PC-3 (cell line): ENCODE measurements around the gene OXSR1.

Experiments
- EZH2 ChIP-seq: fragments of 300-600 bp; sonication (generic); IDR thresholded peaks from one replicate; pipeline ENCODE4 v1.6.1; 2017; ENCODE audit warnings: antibody characterized with exemption, mild to moderate bottlenecking, low read length; ENCODE audit not compliant: unreplicated experiment
- EZH2phosphoT487 ChIP-seq: fragments of 300-600 bp; sonication (generic); IDR thresholded peaks from 2 replicates; pipeline ENCODE4 v1.6.1; 2018; ENCODE audit warnings: mild to moderate bottlenecking, antibody characterized with exemption, low read length, borderline replicate concordance
- TF ChIP-seq, protein P1 (sequence below): fragments of 300-600 bp; sonication (generic); conservative IDR thresholded peaks from 2 replicates; pipeline ENCODE4 v1.5.1; 2017; ENCODE audit warnings: antibody characterized with exemption, low read depth, mild to moderate bottlenecking, low read length

DNA sequence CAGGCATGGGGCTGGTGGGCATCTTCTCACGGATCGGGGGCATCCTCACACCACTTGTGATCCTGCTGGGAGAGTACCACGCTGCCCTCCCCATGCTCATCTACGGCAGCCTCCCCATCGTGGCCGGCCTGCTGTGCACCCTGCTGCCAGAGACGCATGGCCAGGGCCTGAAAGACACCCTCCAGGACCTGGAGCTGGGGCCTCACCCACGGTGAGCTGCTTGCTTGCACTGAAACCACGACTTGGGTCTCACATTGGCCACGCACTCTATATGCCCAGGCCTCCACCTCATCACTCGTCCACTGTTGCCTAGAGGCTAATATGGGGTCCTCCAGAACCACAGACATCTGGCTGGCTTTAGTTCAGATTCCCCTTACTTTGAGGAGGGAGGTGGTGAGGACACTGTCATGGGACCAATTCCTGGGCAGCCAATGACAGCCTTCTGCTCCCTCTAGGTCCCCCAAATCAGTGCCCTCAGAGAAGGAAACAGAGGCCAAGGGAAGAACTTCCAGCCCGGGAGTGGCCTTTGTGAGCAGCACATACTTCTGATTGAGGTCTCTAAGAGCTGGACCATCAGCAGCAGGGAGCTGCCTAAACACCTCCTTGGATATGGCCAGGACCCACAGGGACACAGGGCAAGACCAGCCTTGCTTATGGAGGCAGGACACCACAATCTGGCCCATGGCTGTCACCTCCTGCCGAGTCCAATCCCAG lies 111.7 kb downstream of the OXSR1 start:
- TF ChIP-seq EZH2 (no peak), EZH2phosphoT487 (no peak)
- TF ChIP-seq, protein P1, sequence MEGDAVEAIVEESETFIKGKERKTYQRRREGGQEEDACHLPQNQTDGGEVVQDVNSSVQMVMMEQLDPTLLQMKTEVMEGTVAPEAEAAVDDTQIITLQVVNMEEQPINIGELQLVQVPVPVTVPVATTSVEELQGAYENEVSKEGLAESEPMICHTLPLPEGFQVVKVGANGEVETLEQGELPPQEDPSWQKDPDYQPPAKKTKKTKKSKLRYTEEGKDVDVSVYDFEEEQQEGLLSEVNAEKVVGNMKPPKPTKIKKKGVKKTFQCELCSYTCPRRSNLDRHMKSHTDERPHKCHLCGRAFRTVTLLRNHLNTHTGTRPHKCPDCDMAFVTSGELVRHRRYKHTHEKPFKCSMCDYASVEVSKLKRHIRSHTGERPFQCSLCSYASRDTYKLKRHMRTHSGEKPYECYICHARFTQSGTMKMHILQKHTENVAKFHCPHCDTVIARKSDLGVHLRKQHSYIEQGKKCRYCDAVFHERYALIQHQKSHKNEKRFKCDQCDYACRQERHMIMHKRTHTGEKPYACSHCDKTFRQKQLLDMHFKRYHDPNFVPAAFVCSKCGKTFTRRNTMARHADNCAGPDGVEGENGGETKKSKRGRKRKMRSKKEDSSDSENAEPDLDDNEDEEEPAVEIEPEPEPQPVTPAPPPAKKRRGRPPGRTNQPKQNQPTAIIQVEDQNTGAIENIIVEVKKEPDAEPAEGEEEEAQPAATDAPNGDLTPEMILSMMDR: no peak
